CD4-positive, alpha-beta memory T cell (primary cell): ENCODE data around the gene FXYD5. TPM values are rescaled to one million over a fixed set of nuclear protein-coding genes. Genes with fewer than 3 reads are reported as not detected.

Experiments
- CTCF ChIA-PET: fragments of 350-600 bp; sonication (Branson Sonifier 250); formaldehyde crosslinking; loops from one replicate; lab custom pipeline; 2021; ENCODE audit warnings: inconsistent platforms; ENCODE audit not compliant: partially characterized antibody; lab: Charles Lee
- POLR2A ChIA-PET: fragments of 350-600 bp; sonication (Branson Sonifier 250); formaldehyde crosslinking; loops from one replicate; lab custom pipeline; 2021; ENCODE audit not compliant: partially characterized antibody; lab: Charles Lee
- DNase-seq, 5 donors: peaks; one replicate each; pipeline versions ENCODE4 v3.0.0 to v3.0.0-alpha.2; 2020 to 2022; ENCODE audit warnings: mixed read lengths in 1 of 5
- H3K27ac ChIP-seq: one replicate; pipeline ENCODE4 v1.7.0; 2013; ENCODE audit warnings: low read depth, low read length
- H3K27me3 ChIP-seq: 2 replicates; pipeline ENCODE4 v1.7.0; 2013; ENCODE audit warnings: mild to moderate bottlenecking, low read length, moderate library complexity; ENCODE audit not compliant: insufficient read depth
- H3K36me3 ChIP-seq: 2 replicates; pipeline ENCODE4 v1.7.0; 2013; ENCODE audit warnings: mild to moderate bottlenecking, low read length, moderate library complexity; ENCODE audit not compliant: insufficient read depth
- H3K4me1 ChIP-seq: 2 replicates; pipeline ENCODE4 v1.7.0; 2013; ENCODE audit warnings: mild to moderate bottlenecking, low read length, moderate library complexity; ENCODE audit not compliant: insufficient read depth
- H3K4me3 ChIP-seq, 2 donors: one replicate each; pipeline ENCODE4 v1.7.0; 2013; ENCODE audit warnings: low read length in 2 of 2, mild to moderate bottlenecking in 1 of 2
- H3K9me3 ChIP-seq, 2 donors: one replicate each; pipeline ENCODE4 v1.7.0; 2013; ENCODE audit warnings: low read length in 2 of 2, control low read depth in 1 of 2; ENCODE audit not compliant: control insufficient read depth in 1 of 2
- H3K27ac Mint-ChIP-seq, 7 donors: one replicate each; pipeline ENCODE4 v1.8.0; 2020 to 2021; ENCODE audit warnings: mixed read lengths in 7 of 7, mild to moderate bottlenecking in 6 of 7, inconsistent platforms in 3 of 7, moderate library complexity in 3 of 7
- H3K27me3 Mint-ChIP-seq, 2 donors: one replicate each; pipeline ENCODE4 v1.8.0; 2020 to 2021; ENCODE audit warnings: mixed read lengths in 2 of 2
- H3K36me3 Mint-ChIP-seq, 2 donors: one replicate each; pipeline ENCODE4 v1.8.0; 2020 to 2021; ENCODE audit warnings: mixed read lengths in 2 of 2, inconsistent platforms in 1 of 2, mild to moderate bottlenecking in 1 of 2
- H3K4me1 Mint-ChIP-seq, 4 donors: one replicate each; pipeline ENCODE4 v1.8.0; 2020 to 2021; ENCODE audit warnings: mixed read lengths in 4 of 4, mild to moderate bottlenecking in 1 of 4
- H3K4me3 Mint-ChIP-seq, 8 donors: one replicate each; pipeline ENCODE4 v1.8.0; 2020 to 2021; ENCODE audit warnings: mixed read lengths in 8 of 8, mild to moderate bottlenecking in 7 of 8, moderate library complexity in 6 of 8, inconsistent platforms in 3 of 8
- H3K9me3 Mint-ChIP-seq, 8 donors: one replicate each; pipeline ENCODE4 v1.8.0; 2020 to 2021; ENCODE audit warnings: mixed read lengths in 8 of 8, mild to moderate bottlenecking in 5 of 8, inconsistent platforms in 3 of 8, moderate library complexity in 1 of 8
- intact Hi-C: fragments of 100-400 bp; cut with micrococcal nuclease; formaldehyde crosslinking; loops from one replicate; pipeline ENCODE4 v1.15.1; 2023
- polyA plus RNA-seq, 2 donors: library from polyadenylated mRNA; unstranded; fragments of 300-500 nt; fragmentation: Illumina TruSeq; gene quantifications; one replicate each; pipeline ENCODE4 v1.2.3, GENCODE V29; 2021
- total RNA-seq, 2 experiments: library from RNA; stranded (reverse); gene quantifications; one replicate each; pipeline ENCODE4 v1.2.3, GENCODE V29; 2021

Gene FXYD5
- total and polyA plus RNA-seq, 4 experiments from 2014 or later = 452 to 833 (median 479) TPM

DNA sequence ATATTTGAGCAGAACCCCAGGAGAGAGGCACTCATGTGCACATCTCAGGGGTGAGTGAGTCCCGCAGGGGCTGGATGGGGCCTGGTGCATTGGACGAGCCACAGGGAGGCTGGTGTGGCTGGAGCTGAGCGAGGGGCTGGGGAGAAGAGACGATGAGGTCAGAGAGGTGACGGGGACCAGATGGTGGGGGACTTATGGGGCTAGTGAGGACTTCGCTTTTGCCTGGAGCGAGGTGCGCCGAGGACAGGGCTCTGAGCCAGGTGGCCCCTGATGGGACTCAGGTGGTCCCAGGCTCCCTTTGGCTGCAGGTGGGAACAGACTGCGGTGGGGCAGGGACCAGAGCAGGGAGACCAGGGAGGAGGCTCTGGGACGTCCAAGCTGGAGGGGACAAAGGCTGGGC, 45.8 kb upstream of the FXYD5 start:
- Mint-ChIP-seq H3K9me3 (peaks cover 0 to 1% (median 0%) of the 10 kb centered on the region in 8 donors), H3K4me1 (no peaks in the 10 kb centered on the region), H3K27ac (no peak overlapping the region), H3K4me3 (no peak overlapping the region), H3K36me3 (no peaks in the 10 kb centered on the region), H3K27me3 (peaks cover 4 to 7% of the 10 kb centered on the region in 2 donors)
- CTCF ChIA-PET = no interaction called here
- DNase-seq = no peak
- Histone ChIP-seq H3K27me3 (no peaks in the 10 kb centered on the region), H3K4me1 (no peaks in the 10 kb centered on the region), H3K27ac (no peak overlapping the region), H3K9me3 (no peaks in the 10 kb centered on the region), H3K4me3 (no peak overlapping the region), H3K36me3 (no peaks in the 10 kb centered on the region)
- intact Hi-C loops = no loop called here
- POLR2A ChIA-PET = no interaction called here

DNA sequence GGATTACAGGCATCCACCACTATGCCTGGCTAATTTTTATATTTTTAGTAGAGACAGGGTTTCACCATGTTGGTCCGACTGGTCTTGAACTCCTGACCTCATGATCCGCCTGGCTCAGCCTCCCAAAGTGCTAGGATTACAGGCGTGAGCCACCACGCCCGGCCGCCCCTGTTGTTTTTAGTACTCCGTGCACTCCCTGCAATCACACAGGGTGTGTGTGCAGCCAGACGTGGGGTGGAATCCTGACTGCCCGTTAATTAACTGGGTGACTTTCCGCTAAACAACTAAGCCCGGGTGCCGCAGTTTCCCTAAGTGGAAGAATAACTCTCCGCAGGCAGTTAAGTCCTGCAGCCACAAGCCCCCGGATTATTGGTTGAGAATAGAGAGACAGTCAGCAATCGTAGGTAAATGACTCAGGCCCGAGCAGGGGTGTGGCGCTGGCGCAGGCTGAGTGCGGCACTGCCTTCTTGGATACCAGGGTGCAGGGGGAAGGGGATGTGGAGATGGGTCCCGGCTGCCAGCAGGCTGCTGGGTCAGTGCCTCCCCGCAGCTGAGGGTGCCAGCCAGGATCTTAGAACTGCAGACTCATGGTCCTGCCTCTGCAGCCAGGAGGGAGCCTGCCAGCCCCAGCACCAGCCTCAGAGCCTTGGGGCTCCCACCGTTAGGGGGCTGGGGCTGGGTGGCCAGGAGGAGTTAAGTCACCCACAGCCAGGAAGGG, 45.0 kb upstream of the FXYD5 start:
- intact Hi-C loops = loop anchor here (5.0 kb wide), 1 partner anchor 43 kb away; the partner anchor contains the start of gene FXYD5
- Mint-ChIP-seq H3K27me3 (peaks cover 6 to 7% of the 10 kb centered on the region in 2 donors), H3K9me3 (peaks cover 0 to 1% (median 0%) of the 10 kb centered on the region in 8 donors), H3K4me3 (no peak overlapping the region), H3K27ac (no peak overlapping the region), H3K36me3 (no peaks in the 10 kb centered on the region), H3K4me1 (peaks cover 2 to 3% (median 2%) of the 10 kb centered on the region in 4 donors)
- CTCF ChIA-PET = no interaction called here
- no peaks in the 10 kb centered on the region for H3K36me3 ChIP-seq
- no peak overlapping the region for H3K27ac ChIP-seq
- peaks cover 3% of the 10 kb centered on the region for H3K4me1 ChIP-seq
- H3K4me3 ChIP-seq = no peak overlapping the region
- POLR2A ChIA-PET = no interaction called here
- no peaks in the 10 kb centered on the region for H3K27me3 ChIP-seq
- no peak for DNase-seq
- H3K9me3 ChIP-seq = no peaks in the 10 kb centered on the region

DNA sequence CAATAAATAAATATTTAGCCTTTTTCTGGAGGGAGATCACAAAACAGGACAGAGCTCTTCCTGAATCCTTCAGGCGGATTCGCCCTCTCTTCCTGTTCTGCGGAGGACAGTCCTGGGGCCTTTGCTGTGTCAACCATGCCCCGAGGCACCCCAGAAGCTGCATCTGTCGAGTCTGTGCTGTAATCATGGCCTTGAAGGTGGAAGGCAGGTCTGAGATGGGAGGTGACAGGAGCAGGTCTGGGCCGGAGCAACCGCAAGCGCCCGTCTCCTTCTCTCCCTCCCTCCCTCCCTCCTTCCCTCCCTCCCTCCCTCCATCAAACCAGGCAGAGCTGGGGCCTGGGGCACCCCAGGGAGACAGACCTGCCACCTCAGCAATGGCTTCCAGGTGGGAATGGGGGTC, 43.6 kb upstream of the FXYD5 start:
- no peak for DNase-seq
- no peaks in the 10 kb centered on the region for H3K36me3 Mint-ChIP-seq
- H3K27ac Mint-ChIP-seq = no peak overlapping the region
- Histone ChIP-seq H3K36me3 (no peaks in the 10 kb centered on the region), H3K4me1 (peaks cover 9% of the 10 kb centered on the region), H3K9me3 (no peaks in the 10 kb centered on the region), H3K27me3 (no peaks in the 10 kb centered on the region), H3K27ac (no peak overlapping the region), H3K4me3 (no peak overlapping the region)
- intact Hi-C loops = loop anchor here (5.0 kb wide), 1 partner anchor 41 kb away; the partner anchor contains the start of gene FXYD5
- H3K27me3 Mint-ChIP-seq = peaks cover 7 to 11% of the 10 kb centered on the region in 2 donors
- peaks cover 4 to 7% (median 5%) of the 10 kb centered on the region in 4 donors for H3K4me1 Mint-ChIP-seq
- CTCF ChIA-PET = interaction anchor here (0.6 to 1.2 kb wide), 3 partner anchors 9 to 105 kb away, joined by 3 to 4 read pairs (median 3); no protein-coding TSS in a partner anchor
- H3K9me3 Mint-ChIP-seq = peaks cover 0 to 1% (median 0%) of the 10 kb centered on the region in 8 donors
- POLR2A ChIA-PET = no interaction called here
- H3K4me3 Mint-ChIP-seq = no peak overlapping the region

DNA sequence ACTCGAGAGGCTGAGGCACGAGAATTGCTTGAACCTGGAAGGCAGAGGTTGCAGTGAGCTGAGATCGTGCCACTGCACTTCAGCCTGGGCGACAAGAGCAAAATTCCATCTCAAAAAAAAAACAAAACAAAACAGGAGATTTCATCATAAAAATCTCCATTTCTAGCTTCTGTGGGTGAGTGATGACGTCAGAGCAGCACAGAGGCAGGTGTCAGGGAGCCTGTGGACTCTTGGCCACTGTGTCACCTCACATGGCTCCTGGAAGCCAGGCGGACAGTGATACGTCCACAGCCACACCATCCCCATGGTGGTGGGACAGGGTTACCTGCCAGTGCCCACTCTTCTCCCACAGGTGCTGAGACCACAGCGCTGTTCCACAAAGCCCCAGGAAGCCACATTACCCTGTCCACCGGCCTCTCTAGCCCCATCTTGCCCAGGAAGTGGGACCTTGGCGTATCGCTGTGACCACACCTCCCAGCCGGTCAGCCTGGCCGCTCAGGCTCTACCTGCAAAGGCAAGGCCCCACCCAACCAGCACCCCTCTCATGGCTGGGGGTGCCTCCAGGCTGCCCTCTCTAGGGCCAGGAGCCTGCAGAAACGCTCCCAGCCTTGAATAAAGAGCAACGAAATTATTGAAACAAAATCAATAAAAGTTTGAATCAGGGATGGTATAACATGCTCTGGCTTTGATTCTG, 41.4 kb upstream of the FXYD5 start:
- H3K4me3 Mint-ChIP-seq = no peak overlapping the region
- Histone ChIP-seq H3K4me3 (no peak overlapping the region), H3K9me3 (no peaks in the 10 kb centered on the region), H3K27ac (no peak overlapping the region), H3K4me1 (peaks cover 9% of the 10 kb centered on the region), H3K27me3 (no peaks in the 10 kb centered on the region), H3K36me3 (no peaks in the 10 kb centered on the region)
- no peaks in the 10 kb centered on the region for H3K36me3 Mint-ChIP-seq
- no peak overlapping the region for H3K27ac Mint-ChIP-seq
- ChIA-PET CTCF (interaction anchor here (1.4 kb wide), 1 partner anchor 29 kb away, joined by 3 read pairs; no protein-coding TSS in a partner anchor), POLR2A (no interaction called here)
- no peak for DNase-seq
- intact Hi-C loops = loop anchor here (5.0 kb wide), 1 partner anchor 39 kb away; the partner anchor contains the start of gene FXYD5
- peaks cover 9 to 11% of the 10 kb centered on the region in 2 donors for H3K27me3 Mint-ChIP-seq
- peaks cover 4 to 7% (median 5%) of the 10 kb centered on the region in 4 donors for H3K4me1 Mint-ChIP-seq
- H3K9me3 Mint-ChIP-seq = peaks cover 0 to 1% (median 0%) of the 10 kb centered on the region in 8 donors

DNA sequence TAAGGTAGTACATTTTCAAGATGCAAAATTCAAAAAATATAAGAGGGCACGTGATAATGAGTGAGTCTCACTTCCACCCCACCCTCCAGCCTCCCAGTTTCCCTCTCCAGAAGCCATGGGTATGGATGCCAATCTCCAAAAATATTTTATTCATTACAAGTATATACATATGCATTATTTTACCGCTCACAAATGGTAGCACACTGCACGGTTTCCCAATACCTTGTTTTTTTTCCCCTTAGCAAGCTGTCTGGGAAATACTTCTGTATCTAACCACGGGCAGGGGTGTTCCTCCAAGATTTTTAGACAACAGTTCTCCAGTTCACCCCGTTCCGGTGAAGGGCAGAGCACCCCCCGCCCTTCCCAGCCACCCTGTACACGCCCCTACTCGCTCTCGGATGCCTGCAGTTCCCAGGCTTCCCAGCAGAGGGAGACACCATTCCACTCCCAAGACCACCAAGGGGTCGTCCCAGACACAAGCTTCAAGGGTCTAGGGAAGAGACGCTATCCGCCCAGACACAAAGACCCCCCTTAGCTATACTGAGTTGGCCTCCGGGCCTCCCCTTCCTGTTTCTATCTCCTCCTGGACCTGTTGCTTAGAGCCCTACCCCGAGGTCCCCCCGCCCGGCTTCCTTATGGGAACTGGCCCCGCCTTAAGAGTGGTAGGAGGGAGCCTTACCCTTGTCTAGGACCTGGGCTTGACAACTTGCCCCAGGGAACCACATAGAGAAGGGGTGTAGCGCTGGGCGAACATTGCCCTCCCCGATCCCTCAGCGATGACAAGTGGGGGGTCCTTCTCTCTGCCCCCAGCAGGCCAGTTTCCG, 40.0 kb upstream of the FXYD5 start:
- H3K27ac Mint-ChIP-seq = peak overlapping the region in 4 of 7 donors; percentile 30 to 77 (median 60)

DNA sequence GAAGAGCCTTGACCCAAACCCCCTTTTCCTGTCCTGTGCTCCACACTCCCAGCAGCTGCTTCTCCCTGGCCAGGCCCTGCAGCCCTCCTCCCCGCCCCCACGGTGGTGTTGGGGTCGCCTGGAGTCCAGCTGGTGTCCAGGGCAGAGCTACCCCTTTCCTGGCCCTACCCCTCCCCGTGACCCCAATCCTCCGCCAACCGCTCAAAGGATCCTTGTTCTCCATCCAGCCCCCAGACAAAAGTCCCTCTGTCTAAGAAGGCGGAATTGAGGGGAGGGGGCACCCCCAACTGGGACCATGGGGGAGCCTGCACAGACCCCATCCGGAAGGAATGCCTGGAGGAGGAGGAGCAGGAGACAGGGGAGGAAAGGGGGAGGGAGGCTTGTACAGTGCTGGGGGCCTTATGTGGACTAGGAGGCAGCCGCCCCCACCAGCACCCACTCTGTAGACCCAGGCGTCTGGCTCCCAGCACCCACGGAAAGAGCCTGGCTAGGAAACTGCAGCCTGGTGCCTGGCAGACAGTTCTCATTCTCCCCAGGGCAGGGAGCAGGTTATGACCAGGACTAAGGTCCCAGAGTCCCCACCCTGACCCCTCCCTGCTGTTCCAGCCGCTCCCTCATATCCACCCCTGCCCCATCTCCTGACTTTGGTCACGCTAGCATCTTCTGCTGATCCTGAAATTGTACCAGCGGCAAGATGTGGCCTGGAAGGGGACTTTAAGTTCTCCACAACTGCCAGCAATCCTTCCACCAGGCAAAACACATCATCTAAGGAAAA, 39.2 kb upstream of the FXYD5 start, which contains the start of gene FXYD3:
FXYD3 (plus strand) TSS at position 647 of the 775 bp plus-strand sequence. CDS start 3,554 bp downstream, outside the sequence.
- H3K36me3 ChIP-seq = no peaks in the 10 kb centered on the region
- Mint-ChIP-seq H3K27me3 (peaks cover 2 to 11% of the 10 kb centered on the region in 2 donors), H3K9me3 (peaks cover 0 to 1% (median 0%) of the 10 kb centered on the region in 8 donors), H3K4me3 (peak within 1 kb of the TSS in 1 of 8 donors; percentile 25), H3K36me3 (no peaks in the 10 kb centered on the region), H3K27ac (peak within 1 kb of the TSS in 4 of 7 donors; percentile 30 to 77 (median 60)), H3K4me1 (peaks cover 4 to 7% (median 5%) of the 10 kb centered on the region in 4 donors)
- intact Hi-C loops = loop anchor here (2.0 kb wide), 1 partner anchor 25 kb away; no protein-coding TSS in a partner anchor
- peaks cover 9% of the 10 kb centered on the region for H3K4me1 ChIP-seq
- no peak within 1 kb of the TSS for H3K4me3 ChIP-seq
- H3K9me3 ChIP-seq = no peaks in the 10 kb centered on the region
- POLR2A ChIA-PET = interaction anchor here (0.9 to 1.0 kb wide), 2 partner anchors 26 to 99 kb away, joined by 3 to 5 read pairs; no protein-coding TSS in a partner anchor
- CTCF ChIA-PET = interaction anchor here (0.5 to 4.8 kb wide), 12 partner anchors 8 to 382 kb away, joined by 3 to 20 read pairs (median 4); partner anchors contain the start of gene LGI4
- no peak for DNase-seq
- H3K27me3 ChIP-seq = no peaks in the 10 kb centered on the region
- H3K27ac ChIP-seq = no peak within 1 kb of the TSS

More for the DNA sequence above, 40.0 kb upstream of the FXYD5 start:
- Histone ChIP-seq H3K4me3 (no peak overlapping the region), H3K4me1 (peaks cover 9% of the 10 kb centered on the region), H3K27ac (no peak overlapping the region), H3K9me3 (no peaks in the 10 kb centered on the region), H3K36me3 (no peaks in the 10 kb centered on the region), H3K27me3 (no peaks in the 10 kb centered on the region)
- POLR2A ChIA-PET = interaction anchor here (0.6 to 1.0 kb wide), 3 partner anchors 27 to 100 kb away, joined by 3 to 5 read pairs (median 3); no protein-coding TSS in a partner anchor
- H3K4me1 Mint-ChIP-seq = peaks cover 4 to 7% (median 5%) of the 10 kb centered on the region in 4 donors
- intact Hi-C loops = loop anchor here (1.0 to 5.0 kb wide), 5 partner anchors 21 to 155 kb away; partner anchors contain the start of genes FXYD5 and LGI4
- peak; percentile 56 to 64 (median 58) for DNase-seq
- peaks cover 5 to 11% of the 10 kb centered on the region in 2 donors for H3K27me3 Mint-ChIP-seq
- no peaks in the 10 kb centered on the region for H3K36me3 Mint-ChIP-seq
- H3K4me3 Mint-ChIP-seq = peak overlapping the region in 2 of 8 donors; percentile 25 to 36
- CTCF ChIA-PET = interaction anchor here (1.0 to 4.8 kb wide), 11 partner anchors 9 to 381 kb away, joined by 3 to 20 read pairs (median 4); partner anchors contain the start of gene LGI4
- H3K9me3 Mint-ChIP-seq = peaks cover 0 to 1% (median 0%) of the 10 kb centered on the region in 8 donors
